Epithelial cell of prostate (primary cell): Measurements from ENCODE around the gene PNPT1.
"Not testable (repeated sequence)": the region's sequence is repeated elsewhere in the genome, so short reads cannot be mapped to it uniquely, and the experiment has no call there.

ENCODE experiments used
- DNase-seq: peaks from one replicate; pipeline ENCODE4 v3.0.0-alpha.2; 2011; ENCODE audit warnings: low read depth, low spot score
- H3K27ac ChIP-seq: fragments of 450-650 bp; 2 replicates; pipeline ENCODE4 v1.5.1; 2017; ENCODE audit warnings: mild to moderate bottlenecking

The PNPT1 gene

GRCh38 chr2:55692740-55693139, 904 bp downstream of the PNPT1 start:
- DNase-seq, H3K27ac ChIP-seq: not testable (repeated sequence)

DNA sequence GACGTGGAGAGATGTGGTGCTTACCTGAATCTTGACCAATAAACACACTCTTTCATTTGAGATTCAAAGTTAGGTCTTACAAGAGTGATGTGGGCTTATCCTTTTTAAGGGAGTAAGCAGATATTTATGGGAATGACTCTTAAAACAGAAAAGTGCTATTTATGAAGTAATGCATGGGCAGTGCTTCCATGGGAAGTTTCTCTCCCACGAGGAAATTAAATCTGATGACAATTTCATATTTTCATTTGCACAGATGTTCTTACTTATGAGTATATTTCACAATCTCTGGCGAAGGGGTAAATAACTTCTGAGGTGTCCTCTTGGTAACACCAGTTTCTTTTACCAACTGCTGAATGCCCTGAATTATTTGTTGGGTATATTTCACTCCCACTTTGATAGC, 21.0 kb downstream of the PNPT1 start:
- no peak overlapping the region for H3K27ac ChIP-seq
- no peak for DNase-seq

- H3K27ac ChIP-seq: no peak overlapping the region
These were observed 24.7 kb downstream of the PNPT1 start for GRCh38 chr2:55668956-55669355.

GRCh38 chr2:55653255-55653654, 40.4 kb downstream of the PNPT1 start:
- H3K27ac ChIP-seq: no peak overlapping the region
- DNase-seq: no peak

More at GRCh38 chr2:55668956-55669355, 24.7 kb downstream of the PNPT1 start:
- DNase-seq: no peak

DNA sequence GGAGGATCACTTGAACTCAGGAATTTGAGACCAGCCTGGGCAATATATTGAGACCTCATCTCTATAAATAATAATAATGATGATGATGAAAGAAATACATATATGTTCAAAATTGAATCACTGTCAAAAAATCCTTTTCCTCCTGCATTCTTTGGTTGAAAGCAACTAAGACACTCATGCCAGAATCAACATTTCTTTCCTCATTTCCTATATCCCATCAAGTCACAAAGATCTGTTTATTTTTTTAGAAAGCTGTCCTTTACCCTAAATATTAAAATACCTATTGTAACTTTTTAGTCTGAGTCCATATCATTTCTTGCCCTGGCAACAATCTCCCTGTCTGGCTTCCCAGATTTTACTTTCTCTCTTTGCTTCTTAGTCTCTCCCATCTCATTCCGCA, 44.4 kb downstream of the PNPT1 start:
- no peak for DNase-seq
- no peak overlapping the region for H3K27ac ChIP-seq

- H3K27ac ChIP-seq: no peak overlapping the region
- DNase-seq: no peak
These were observed 56.8 kb downstream of the PNPT1 start for GRCh38 chr2:55636831-55637230.

DNA sequence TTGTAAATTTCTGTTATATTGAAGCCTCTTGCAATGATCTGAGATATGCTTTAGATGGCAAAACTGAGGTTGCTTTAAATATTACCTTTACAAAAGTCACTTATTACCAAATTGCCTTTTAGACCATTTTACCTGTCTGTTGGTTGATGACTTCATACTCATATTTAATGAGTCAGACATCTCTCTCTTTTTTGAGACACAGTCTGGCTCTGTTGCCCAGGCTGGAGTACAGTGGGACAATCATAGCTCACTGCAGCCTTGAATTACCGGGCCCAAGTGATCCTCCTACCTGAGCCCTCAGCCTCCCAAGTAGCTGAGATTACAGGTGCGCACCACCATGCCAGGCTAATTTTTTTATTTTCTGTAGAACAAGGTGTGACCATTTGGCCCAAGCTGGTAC, 64.7 kb downstream of the PNPT1 start:
- no peak for DNase-seq
- no peak overlapping the region for H3K27ac ChIP-seq

GRCh38 chr2:55627915-55628314, 65.7 kb downstream of the PNPT1 start:
- no peak for DNase-seq
- no peak overlapping the region for H3K27ac ChIP-seq

GRCh38 chr2:55621802-55622201, 71.8 kb downstream of the PNPT1 start:
- no peak overlapping the region for H3K27ac ChIP-seq
- no peak for DNase-seq

GRCh38 chr2:55620123-55620779, 73.4 kb downstream of the PNPT1 start:
- H3K27ac ChIP-seq: no peak overlapping the region
- DNase-seq: no peak

GRCh38 chr2:55618275-55619055, 75.2 kb downstream of the PNPT1 start:
- H3K27ac ChIP-seq: peak overlapping the region; percentile 93
- no peak for DNase-seq

DNA sequence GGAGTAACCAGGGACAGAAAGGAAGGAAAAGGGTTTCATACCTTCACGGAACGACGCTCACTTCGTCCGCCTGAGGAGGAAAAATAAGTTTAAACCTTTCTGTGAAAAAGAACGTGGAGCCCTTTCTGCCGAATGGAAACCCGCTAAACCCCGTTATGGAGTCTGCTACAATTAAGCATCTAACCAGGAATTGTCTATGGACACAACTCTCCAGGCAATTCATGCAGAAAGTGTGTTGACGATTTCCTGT, 75.7 kb downstream of the PNPT1 start:
- no peak for DNase-seq
- H3K27ac ChIP-seq: peak overlapping the region; percentile 93

DNA sequence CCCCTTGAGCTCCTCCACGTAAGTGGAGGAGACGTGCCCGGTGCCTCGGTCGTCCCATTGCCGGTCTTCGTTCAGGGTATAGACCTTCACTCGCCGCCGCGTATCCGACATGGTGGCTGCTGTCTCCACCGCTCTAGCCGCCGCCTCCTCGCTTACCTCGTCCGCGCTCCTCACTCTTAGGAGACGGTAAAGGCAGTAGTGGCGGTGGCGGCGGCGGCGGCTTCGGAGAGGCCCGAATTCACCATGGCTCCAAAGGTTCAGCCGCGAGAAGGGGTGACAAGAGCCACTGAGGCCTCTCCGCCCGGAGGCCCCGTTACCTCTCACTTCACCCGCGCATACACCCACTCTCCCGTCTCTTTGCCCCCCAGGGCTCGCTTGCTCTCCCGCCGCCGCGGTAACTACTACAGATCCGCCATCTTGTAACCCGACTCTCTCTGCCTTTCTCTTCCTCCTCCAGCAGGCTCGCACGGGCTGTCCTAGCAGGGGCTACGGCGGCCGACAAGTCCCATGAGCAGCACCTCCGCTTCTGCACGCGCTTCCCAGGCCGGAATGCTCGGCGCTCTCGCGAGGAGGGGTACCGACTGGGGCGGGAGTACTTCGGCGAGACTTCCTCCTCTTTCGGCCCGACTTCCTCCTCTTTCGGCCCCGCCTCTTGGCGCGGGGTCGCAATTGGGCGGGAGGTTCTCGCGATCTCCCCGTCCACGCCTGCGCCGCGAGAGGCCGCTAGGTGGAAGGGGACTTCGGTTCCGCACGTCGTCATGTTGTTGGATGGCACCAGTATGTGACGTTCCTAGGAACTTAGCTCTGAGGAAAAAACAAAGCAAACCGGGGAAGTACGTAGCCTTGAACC, 76.2 kb downstream of the PNPT1 start, which contains the start of gene PPP4R3B:
TSS of gene PPP4R3B (minus strand) at position 448 of the 850 bp plus-strand sequence. CDS start at position 111, 337 bp downstream.
- DNase-seq: peak; percentile 99
- H3K27ac ChIP-seq: peak within 1 kb of the TSS; percentile 93

GRCh38 chr2:55616551-55617174, 77.0 kb downstream of the PNPT1 start:
- H3K27ac ChIP-seq: peak overlapping the region; percentile 93
- DNase-seq: no peak

DNA sequence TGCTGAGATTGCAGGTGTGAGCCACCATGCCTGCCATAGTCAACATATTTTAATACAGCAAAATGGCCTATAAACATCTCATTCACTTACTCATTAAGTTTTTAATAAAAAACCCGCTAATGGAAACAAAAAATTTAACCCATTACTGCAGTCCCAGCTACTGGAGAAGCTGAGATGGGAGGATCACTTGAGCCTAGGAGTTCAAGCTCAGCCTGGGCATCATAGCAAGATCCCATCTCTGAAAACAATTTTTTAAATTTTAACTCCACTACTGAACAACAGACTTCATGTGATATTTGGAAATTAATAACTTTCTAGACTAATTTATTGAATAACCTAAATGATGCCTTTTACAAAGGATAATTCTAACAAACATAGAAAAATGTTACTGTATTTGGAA, 81.6 kb downstream of the PNPT1 start:
- no peak for DNase-seq
- no peak overlapping the region for H3K27ac ChIP-seq

DNA sequence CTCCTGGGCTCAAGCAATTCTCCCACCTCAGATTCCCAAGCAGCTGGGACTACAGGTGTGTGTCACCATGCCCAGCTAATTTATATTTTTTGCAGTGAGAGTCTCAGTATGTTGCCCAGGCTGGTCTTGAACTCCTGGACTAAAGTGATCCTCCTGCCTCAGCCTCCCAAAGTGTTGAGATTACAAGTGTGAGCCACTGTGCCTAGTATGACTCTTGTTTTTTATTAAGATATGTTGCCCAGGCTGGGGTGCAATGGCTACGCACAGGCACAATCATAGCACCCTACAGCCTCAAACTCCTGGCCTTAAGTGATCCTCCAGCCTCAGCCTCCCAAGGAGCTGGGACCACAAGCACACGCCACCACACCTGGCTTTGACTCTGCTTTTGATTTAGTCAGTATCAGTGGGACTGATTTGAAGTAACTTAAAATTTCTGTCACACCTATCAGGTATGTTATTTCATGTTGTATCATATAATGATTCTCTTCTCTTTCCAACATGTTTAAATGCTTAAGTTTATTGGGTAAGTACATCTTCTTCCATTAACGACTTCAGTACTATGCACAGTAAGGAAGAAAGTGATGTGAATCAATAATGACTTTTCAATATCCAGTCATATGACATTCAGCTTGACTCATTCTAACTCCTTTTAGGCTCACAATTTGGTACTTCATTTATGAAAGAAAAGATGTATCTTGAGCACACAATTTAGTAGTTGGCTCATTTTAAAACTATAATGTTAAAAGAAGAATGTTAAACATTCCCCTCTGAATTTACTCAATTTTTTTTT, 82.5 kb downstream of the PNPT1 start:
- no peak for DNase-seq
- H3K27ac ChIP-seq: no peak overlapping the region

GRCh38 chr2:55609938-55610578, 83.6 kb downstream of the PNPT1 start:
- no peak for DNase-seq
- H3K27ac ChIP-seq: no peak overlapping the region

DNA sequence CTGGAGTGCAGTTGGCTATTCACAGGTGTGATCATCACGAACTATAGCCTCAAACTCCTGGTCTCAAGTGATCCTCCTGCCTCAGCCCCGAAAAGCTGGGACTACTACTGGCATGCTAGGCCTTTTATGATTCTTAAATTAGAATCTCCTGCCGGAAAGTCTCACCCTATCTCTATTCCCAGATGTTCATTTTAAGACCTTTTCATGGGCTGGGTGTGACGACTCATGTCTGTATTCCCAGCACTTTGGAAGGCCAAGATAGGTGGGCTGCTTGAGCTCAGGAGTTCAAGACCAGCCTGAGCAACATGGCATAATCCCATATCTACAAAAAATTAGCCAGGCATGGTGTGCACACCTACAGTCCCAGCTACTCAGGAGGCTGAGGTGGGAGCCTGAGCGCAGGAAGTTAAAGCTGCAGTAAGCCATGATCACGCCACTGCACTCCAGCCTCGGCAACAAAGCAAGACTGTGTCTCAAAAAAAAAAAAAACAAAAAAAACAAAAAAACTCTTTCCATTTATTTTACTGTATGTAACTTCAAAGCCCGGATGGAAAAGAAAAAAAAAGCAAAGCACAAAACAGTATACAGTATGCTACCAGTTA, 84.3 kb downstream of the PNPT1 start:
- no peak overlapping the region for H3K27ac ChIP-seq
- DNase-seq: no peak

GRCh38 chr2:55607717-55608116, 85.9 kb downstream of the PNPT1 start:
- no peak overlapping the region for H3K27ac ChIP-seq
- no peak for DNase-seq
